HEK293 (cell line): Measurements from ENCODE around the gene CNPY4.

Experiments used
- CTCF ChIA-PET: fragments of 350-600 bp; formaldehyde crosslinking; extraction: SDS; loops from one replicate; lab custom pipeline; 2021; ENCODE audit warnings: antibody characterized with exemption; lab: Yijun Ruan, JAX
- POLR2A ChIA-PET: fragments of 300-600 bp; formaldehyde crosslinking; extraction: SDS; loops from one replicate; lab custom pipeline; 2020; ENCODE audit warnings: antibody characterized with exemption, inconsistent platforms; lab: Yijun Ruan, JAX
- H3K27ac ChIP-seq: fragments of 200-500 bp; sonication (Bioruptor generic); 2 replicates; pipeline ENCODE4 v1.5.1; 2014; ENCODE audit warnings: low read depth, low read length, control low read depth, inconsistent platforms; ENCODE audit errors: extremely low read depth
- H3K36me3 ChIP-seq, 2 experiments: fragments of 200-500 bp in 1 of 2; sonication (Bioruptor generic) in 1 of 2; 1 replicate in 1 of 2; 2 replicates in 1 of 2; pipeline ENCODE4 v1.5.1; 2014 to 2017; ENCODE audit warnings: inconsistent platforms in 2 of 2, low read length in 2 of 2; ENCODE audit not compliant: control insufficient read depth in 2 of 2, insufficient read depth in 1 of 2
- H3K4me1 ChIP-seq: fragments of 200-500 bp; sonication (Bioruptor generic); 2 replicates; pipeline ENCODE4 v1.5.1; 2014; ENCODE audit warnings: mild to moderate bottlenecking, low read length, inconsistent platforms; ENCODE audit not compliant: control insufficient read depth, insufficient read depth
- H3K4me3 ChIP-seq: 2 replicates; pipeline ENCODE4 v1.5.1; 2011; ENCODE audit warnings: low read depth, mild to moderate bottlenecking, control low read depth, low read length, moderate library complexity
- H3K9me3 ChIP-seq: fragments of 200-500 bp; sonication (Bioruptor generic); 2 replicates; pipeline ENCODE4 v1.5.1; 2014; ENCODE audit warnings: low read depth, low read length, inconsistent platforms; ENCODE audit not compliant: control insufficient read depth, insufficient read depth
- HIC1 ChIP-seq: fragments of 450-650 bp; formaldehyde crosslinking; IDR thresholded peaks from 2 replicates; pipeline ENCODE4 v1.5.1; 2016; ENCODE audit warnings: missing biosample characterization, missing genetic modification characterization
- HOXD13 ChIP-seq: sonication (generic); formaldehyde crosslinking; IDR thresholded peaks from 2 replicates; pipeline ENCODE4 v1.8.0; 2022; ENCODE audit warnings: missing genetic modification reagents, borderline replicate concordance
- KLF1 ChIP-seq: fragments of 450-650 bp; formaldehyde crosslinking; IDR thresholded peaks from 2 replicates; pipeline ENCODE4 v1.5.1; 2016; ENCODE audit warnings: missing biosample characterization, missing genetic modification characterization
- KLF17 ChIP-seq: fragments of 450-650 bp; formaldehyde crosslinking; IDR thresholded peaks from 2 replicates; pipeline ENCODE4 v1.5.1; 2016; ENCODE audit warnings: missing biosample characterization, missing genetic modification characterization
- PRDM1 ChIP-seq: fragments of 450-650 bp; formaldehyde crosslinking; IDR thresholded peaks from 2 replicates; pipeline ENCODE4; 2016; ENCODE audit warnings: missing biosample characterization, missing genetic modification characterization
- PRDM10 ChIP-seq: fragments of 450-650 bp; formaldehyde crosslinking; IDR thresholded peaks from 2 replicates; pipeline ENCODE4 v1.5.1; 2016; ENCODE audit warnings: missing biosample characterization, missing genetic modification characterization
- ZBTB17 ChIP-seq: fragments of 450-650 bp; formaldehyde crosslinking; IDR thresholded peaks from 2 replicates; pipeline ENCODE4 v1.5.1; 2016; ENCODE audit warnings: missing biosample characterization, missing genetic modification characterization
- ZBTB6 ChIP-seq: fragments of 450-650 bp; formaldehyde crosslinking; IDR thresholded peaks from 2 replicates; pipeline ENCODE4 v1.5.1; 2017; ENCODE audit warnings: missing biosample characterization, missing genetic modification characterization
- ZFP37 ChIP-seq: fragments of 450-650 bp; formaldehyde crosslinking; IDR thresholded peaks from 2 replicates; pipeline ENCODE4 v1.5.1; 2016; ENCODE audit warnings: missing biosample characterization, missing genetic modification characterization
- ZNF148 ChIP-seq: fragments of 450-650 bp; formaldehyde crosslinking; IDR thresholded peaks from 2 replicates; pipeline ENCODE4 v1.5.0; 2017; ENCODE audit warnings: missing biosample characterization, missing genetic modification characterization, borderline replicate concordance
- ZNF175 ChIP-seq: fragments of 450-650 bp; formaldehyde crosslinking; IDR thresholded peaks from 2 replicates; pipeline ENCODE4 v1.5.1; 2016; ENCODE audit warnings: missing biosample characterization, missing genetic modification characterization
- ZNF335 ChIP-seq: fragments of 450-650 bp; formaldehyde crosslinking; conservative IDR thresholded peaks from 2 replicates; pipeline ENCODE4 v1.5.1; 2016; ENCODE audit warnings: missing biosample characterization, missing genetic modification characterization
- ZNF416 ChIP-seq: fragments of 450-650 bp; formaldehyde crosslinking; IDR thresholded peaks from 2 replicates; pipeline ENCODE4 v1.5.1; 2016; ENCODE audit warnings: missing biosample characterization, missing genetic modification characterization
- ZNF433 ChIP-seq: fragments of 450-650 bp; formaldehyde crosslinking; IDR thresholded peaks from 2 replicates; pipeline ENCODE4 v1.5.1; 2016; ENCODE audit warnings: missing biosample characterization, missing genetic modification characterization, low read depth
- ZNF510 ChIP-seq: fragments of 450-650 bp; formaldehyde crosslinking; IDR thresholded peaks from 2 replicates; pipeline ENCODE4 v1.5.1; 2018; ENCODE audit warnings: mild to moderate bottlenecking, missing genetic modification characterization, missing biosample characterization; ENCODE audit not compliant: insufficient replicate concordance
- ZNF513 ChIP-seq: fragments of 450-650 bp; IDR thresholded peaks from 2 replicates; pipeline ENCODE4 v1.5.1; 2018; ENCODE audit warnings: missing biosample characterization, missing genetic modification characterization
- ZNF571 ChIP-seq: fragments of 450-650 bp; formaldehyde crosslinking; IDR thresholded peaks from 2 replicates; pipeline ENCODE4 v1.5.0; 2017; ENCODE audit warnings: missing biosample characterization, missing genetic modification characterization
- ZNF624 ChIP-seq: fragments of 450-650 bp; formaldehyde crosslinking; IDR thresholded peaks from 2 replicates; pipeline ENCODE4 v1.5.1; 2017; ENCODE audit warnings: missing biosample characterization, missing genetic modification characterization
- ZNF658 ChIP-seq: fragments of 450-650 bp; formaldehyde crosslinking; IDR thresholded peaks from 2 replicates; pipeline ENCODE4; 2016; ENCODE audit warnings: missing biosample characterization, missing genetic modification characterization
- ZSCAN4 ChIP-seq: fragments of 450-650 bp; formaldehyde crosslinking; IDR thresholded peaks from 2 replicates; pipeline ENCODE4 v1.5.1; 2017; ENCODE audit warnings: missing biosample characterization, missing genetic modification characterization

Gene CNPY4

GRCh38 chr7:100122568-100122967, 3.1 kb downstream of the CNPY4 start (continued):
- TF ChIP-seq ZFP37 (tag by site-specific recombination) (no peak), ZNF624 (tag by site-specific recombination) (no peak), ZSCAN4 (tag by site-specific recombination) (no peak), HIC1 (tag by site-specific recombination) (no peak), ZNF175 (tag by site-specific recombination) (no peak), ZNF416 (no peak), ZNF510 (tag by site-specific recombination) (no peak), HOXD13 (CRISPR knock-in tag) (no peak)

GRCh38 chr7:100124301-100125230, 5.1 kb downstream of the CNPY4 start:
- POLR2A ChIA-PET, result interaction anchor here (0.7 to 8.4 kb wide), 3 partner anchors 23 to 305 kb away, joined by 4 to 81 read pairs (median 4); partner anchors contain the start of genes AP4M1, MCM7 and MEPCE
- Histone ChIP-seq H3K4me1 (peaks cover 3% of the 10 kb centered on the region), H3K27ac (no peak overlapping the region), H3K4me3 (no peak overlapping the region), H3K36me3 (peaks cover 0 to 13% of the 10 kb centered on the region in 2 experiments; a peak in 2 of 3 replicates), H3K9me3 (no peaks in the 10 kb centered on the region)
- no peak for TF ChIP-seq ZNF571 (tag by site-specific recombination)
- TF ChIP-seq PRDM1 (tag by site-specific recombination), result peak; percentile 18; the same call in 1 of the 2 replicates
- peak; percentile 80 for TF ChIP-seq KLF1 (tag by site-specific recombination)
- no peak for TF ChIP-seq ZNF433 (tag by site-specific recombination)
- 0 out of 2 replicates have a peak, but pooled peaks have one; percentile 46 for TF ChIP-seq ZBTB17 (tag by site-specific recombination)
- no peak for TF ChIP-seq ZBTB6 (tag by site-specific recombination)
- peak; percentile 69 for TF ChIP-seq KLF17
- TF ChIP-seq ZNF148 (tag by site-specific recombination), result no peak
- TF ChIP-seq ZNF513 (tag by site-specific recombination), result peak; percentile 97
- TF ChIP-seq ZNF658 (tag by site-specific recombination), result no peak
- peak; percentile 50 for TF ChIP-seq PRDM10
- TF ChIP-seq ZNF335 (tag by site-specific recombination), result no peak
- CTCF ChIA-PET, result interaction anchor here (0.6 to 1.1 kb wide), 9 partner anchors 8 to 611 kb away, joined by 3 to 5 read pairs (median 4); no protein-coding TSS in a partner anchor
